ENCODE results near the gene STK32B. TPM values are rescaled to one million over a fixed set of nuclear protein-coding genes. Genes with fewer than 3 reads are reported as not detected.

The STK32B gene
- total and polyA plus RNA-seq, 10 donors, result 0.03 to 0.87 (median 0.36) TPM

DNA sequence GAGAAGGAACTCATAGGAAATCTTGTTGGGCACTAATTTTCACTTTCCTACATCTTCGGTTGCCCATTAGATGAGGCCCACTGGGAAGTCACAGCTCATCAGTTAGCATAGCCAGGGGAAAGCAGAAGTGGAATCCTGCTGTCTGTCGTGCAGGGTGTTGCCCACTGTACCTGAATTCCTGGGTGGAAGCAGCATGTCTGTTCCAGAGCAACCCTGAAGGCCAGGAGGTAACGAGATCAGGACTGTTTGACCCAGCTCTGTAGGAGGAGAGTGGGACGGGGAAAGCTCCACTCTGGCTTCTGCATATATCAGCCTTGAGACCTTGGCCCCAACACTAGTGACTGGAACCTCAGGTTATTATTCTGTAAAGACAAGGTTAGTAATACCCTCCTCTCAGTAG lies 361.0 kb downstream of the STK32B start:
- Histone ChIP-seq H3K4me3 (no peak overlapping the region), H3K27ac (no peak overlapping the region), H3K9me3 (peaks cover 0 to 18% (median 11%) of the 10 kb centered on the region in 8 donors), H3K27me3 (replicated peaks in 1 of 7) (no peaks in the 10 kb centered on the region), H3K36me3 (no peaks in the 10 kb centered on the region), H3K4me1 (no peaks in the 10 kb centered on the region)
- WGBS, 5 donors, result 64 to 85% (median 77%) methylated on average over 4 of the region's 4 CpGs
- DNase-seq, result no peak
- TF ChIP-seq POLR2AphosphoS5 (IDR thresholded peaks at IDR 0.05), result no peak
- no peak for TF ChIP-seq POLR2A (IDR thresholded peaks at IDR 0.05)
- TF ChIP-seq, protein P1, sequence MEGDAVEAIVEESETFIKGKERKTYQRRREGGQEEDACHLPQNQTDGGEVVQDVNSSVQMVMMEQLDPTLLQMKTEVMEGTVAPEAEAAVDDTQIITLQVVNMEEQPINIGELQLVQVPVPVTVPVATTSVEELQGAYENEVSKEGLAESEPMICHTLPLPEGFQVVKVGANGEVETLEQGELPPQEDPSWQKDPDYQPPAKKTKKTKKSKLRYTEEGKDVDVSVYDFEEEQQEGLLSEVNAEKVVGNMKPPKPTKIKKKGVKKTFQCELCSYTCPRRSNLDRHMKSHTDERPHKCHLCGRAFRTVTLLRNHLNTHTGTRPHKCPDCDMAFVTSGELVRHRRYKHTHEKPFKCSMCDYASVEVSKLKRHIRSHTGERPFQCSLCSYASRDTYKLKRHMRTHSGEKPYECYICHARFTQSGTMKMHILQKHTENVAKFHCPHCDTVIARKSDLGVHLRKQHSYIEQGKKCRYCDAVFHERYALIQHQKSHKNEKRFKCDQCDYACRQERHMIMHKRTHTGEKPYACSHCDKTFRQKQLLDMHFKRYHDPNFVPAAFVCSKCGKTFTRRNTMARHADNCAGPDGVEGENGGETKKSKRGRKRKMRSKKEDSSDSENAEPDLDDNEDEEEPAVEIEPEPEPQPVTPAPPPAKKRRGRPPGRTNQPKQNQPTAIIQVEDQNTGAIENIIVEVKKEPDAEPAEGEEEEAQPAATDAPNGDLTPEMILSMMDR (IDR thresholded peaks at IDR 0.05 in 8 of 11, conservative IDR thresholded peaks at IDR 0.05 in 3 of 11), result no peak
- intact Hi-C loops (cut with DNase I; ENCODE audit: low total_unique reads), result no loop called here

DNA sequence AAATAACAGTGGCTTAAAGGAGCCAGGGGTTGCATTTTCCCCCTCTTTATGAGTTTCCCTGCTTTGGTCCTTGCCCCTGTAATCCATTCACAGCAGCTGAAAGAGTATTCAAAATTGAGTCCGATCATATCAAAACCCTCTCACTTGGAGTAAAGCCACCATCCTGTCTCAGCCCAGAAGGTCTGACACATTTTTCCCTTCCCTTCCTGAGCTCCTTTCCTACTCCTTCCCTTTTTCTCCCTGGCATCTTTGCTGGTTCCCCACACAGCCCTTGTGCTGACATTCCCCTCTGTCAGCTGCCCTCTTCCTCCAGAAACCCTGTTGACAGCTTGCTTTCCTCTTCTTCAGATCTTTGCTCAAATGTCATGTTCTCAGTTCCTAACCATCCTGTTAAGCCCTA lies 361.5 kb downstream of the STK32B start:
- Histone ChIP-seq H3K4me1 (no peaks in the 10 kb centered on the region), H3K9me3 (peaks cover 0 to 19% (median 13%) of the 10 kb centered on the region in 8 donors), H3K27ac (no peak overlapping the region), H3K27me3 (replicated peaks in 1 of 7) (no peaks in the 10 kb centered on the region), H3K4me3 (no peak overlapping the region), H3K36me3 (no peaks in the 10 kb centered on the region)
- intact Hi-C loops (cut with DNase I; ENCODE audit: low total_unique reads), result no loop called here
- DNase-seq, result no peak
- TF ChIP-seq, protein P1 (IDR thresholded peaks at IDR 0.05 in 8 of 11, conservative IDR thresholded peaks at IDR 0.05 in 3 of 11), result no peak
- TF ChIP-seq POLR2A (IDR thresholded peaks at IDR 0.05), result no peak
- no peak for TF ChIP-seq POLR2AphosphoS5 (IDR thresholded peaks at IDR 0.05)
- 93 to 100% (median 96%) methylated on average over 1 of the region's 1 CpG for WGBS, 5 donors

- no peak for DNase-seq
- WGBS, 5 donors, result 57 to 76% (median 61%) methylated on average over 7 of the region's 7 CpGs
- intact Hi-C loops (cut with DNase I; ENCODE audit: low total_unique reads), result no loop called here
- Histone ChIP-seq H3K4me3 (no peak overlapping the region), H3K36me3 (no peaks in the 10 kb centered on the region), H3K27ac (no peak overlapping the region), H3K9me3 (peaks cover 0 to 25% (median 14%) of the 10 kb centered on the region in 8 donors), H3K4me1 (no peaks in the 10 kb centered on the region), H3K27me3 (replicated peaks in 1 of 7) (no peaks in the 10 kb centered on the region)
- TF ChIP-seq, protein P1 (IDR thresholded peaks at IDR 0.05 in 8 of 11, conservative IDR thresholded peaks at IDR 0.05 in 3 of 11), result no peak
- no peak for TF ChIP-seq POLR2A (IDR thresholded peaks at IDR 0.05)
- no peak for TF ChIP-seq POLR2AphosphoS5 (IDR thresholded peaks at IDR 0.05)
Observed at GRCh38 chr4:5416637-5417036, 365.4 kb downstream of the STK32B start.

GRCh38 chr4:5420266-5420665 lies 369.0 kb downstream of the STK32B start:
- Histone ChIP-seq H3K4me3 (no peak overlapping the region), H3K9me3 (peaks cover 0 to 25% (median 14%) of the 10 kb centered on the region in 8 donors), H3K27me3 (replicated peaks in 1 of 7) (peaks cover 0 to 8% (median 0%) of the 10 kb centered on the region in 7 donors), H3K27ac (no peak overlapping the region), H3K4me1 (no peaks in the 10 kb centered on the region), H3K36me3 (no peaks in the 10 kb centered on the region)
- 82 to 92% (median 83%) methylated on average over 6 of the region's 6 CpGs for WGBS, 5 donors
- DNase-seq, result no peak
- intact Hi-C loops (cut with DNase I; ENCODE audit: low total_unique reads), result no loop called here
- TF ChIP-seq, protein P1 (IDR thresholded peaks at IDR 0.05 in 8 of 11, conservative IDR thresholded peaks at IDR 0.05 in 3 of 11), result no peak
- TF ChIP-seq POLR2AphosphoS5 (IDR thresholded peaks at IDR 0.05) (no peak), POLR2A (IDR thresholded peaks at IDR 0.05) (no peak)

All from spleen (tissue), 11 donors.